ENCODE results near the gene SDCCAG8.
A peak's percentile ranks its signal among the peaks of the same experiment; 100 is the strongest.

The SDCCAG8 gene

DNA sequence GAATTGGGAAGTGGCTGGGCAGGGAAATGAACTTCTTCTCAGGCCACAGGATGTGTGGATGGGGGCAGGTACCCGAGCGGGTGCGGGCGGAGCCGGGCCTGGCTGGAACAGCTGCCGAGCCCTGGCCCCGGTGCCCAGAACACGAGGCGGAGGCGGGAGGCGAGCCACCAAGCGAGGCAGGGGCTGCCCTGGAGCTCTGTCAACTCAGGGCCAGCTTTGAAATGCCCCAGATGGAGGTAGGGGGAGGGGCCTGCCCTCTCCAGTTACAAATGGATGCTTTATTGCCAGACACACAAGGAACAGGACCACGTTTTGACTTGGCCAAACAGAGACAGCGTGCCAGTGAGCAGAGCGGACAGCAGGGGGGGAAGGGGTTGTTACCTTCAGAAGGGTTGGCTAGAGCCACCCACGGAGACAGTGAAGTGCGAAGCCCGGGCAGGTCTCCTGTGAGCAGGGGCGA is 240.4 kb downstream of the SDCCAG8 start:
- H3K4me3 ChIP-seq (ENCODE audit: low read length) = peak overlapping the region; percentile 15
- H3K9ac ChIP-seq (ENCODE audit: low read depth, low read length) = peak overlapping the region; percentile 68
- no peaks in the 10 kb centered on the region for H3K9me3 ChIP-seq (replicated peaks; ENCODE audit: low read length)
- H3K4me1 ChIP-seq (ENCODE audit: control insufficient read depth, insufficient read depth, low read length) = peaks cover 29% of the 10 kb centered on the region
- peak overlapping the region; percentile 50 for H3K4me2 ChIP-seq (ENCODE audit: low read length)
- no peaks in the 10 kb centered on the region for H3K27me3 ChIP-seq (ENCODE audit: control insufficient read depth, insufficient read depth, low read length)
- H3K36me3 ChIP-seq (ENCODE audit: insufficient read depth, low read length) = peaks cover 3% of the 10 kb centered on the region

DNA sequence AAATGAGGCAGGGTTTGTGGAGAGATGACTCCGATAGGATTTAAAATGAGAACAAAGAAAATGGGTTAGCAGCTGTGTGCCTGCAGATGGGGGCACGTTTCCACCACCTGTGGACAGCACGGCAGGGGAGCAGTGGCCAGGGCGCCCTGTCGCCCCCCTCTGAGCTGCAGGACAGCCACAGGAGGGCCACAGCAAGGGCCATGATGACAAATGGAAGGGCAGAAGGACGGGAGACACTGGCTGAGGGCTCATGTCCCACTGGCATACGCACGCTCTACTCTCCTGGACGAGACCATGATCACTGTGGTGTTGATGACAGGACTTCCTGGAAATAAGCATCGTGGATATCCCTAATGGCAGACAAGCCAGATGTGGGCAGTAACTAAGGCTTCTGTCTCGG is 241.0 kb downstream of the SDCCAG8 start:
- Histone ChIP-seq H3K4me3 (ENCODE audit: low read length) (no peak overlapping the region), H3K4me1 (ENCODE audit: control insufficient read depth, insufficient read depth, low read length) (peaks cover 30% of the 10 kb centered on the region), H3K27me3 (ENCODE audit: control insufficient read depth, insufficient read depth, low read length) (no peaks in the 10 kb centered on the region), H3K36me3 (ENCODE audit: insufficient read depth, low read length) (peaks cover 3% of the 10 kb centered on the region), H3K9ac (ENCODE audit: low read depth, low read length) (no peak overlapping the region), H3K4me2 (ENCODE audit: low read length) (no peak overlapping the region), H3K9me3 (replicated peaks; ENCODE audit: low read length) (no peaks in the 10 kb centered on the region)

DNA sequence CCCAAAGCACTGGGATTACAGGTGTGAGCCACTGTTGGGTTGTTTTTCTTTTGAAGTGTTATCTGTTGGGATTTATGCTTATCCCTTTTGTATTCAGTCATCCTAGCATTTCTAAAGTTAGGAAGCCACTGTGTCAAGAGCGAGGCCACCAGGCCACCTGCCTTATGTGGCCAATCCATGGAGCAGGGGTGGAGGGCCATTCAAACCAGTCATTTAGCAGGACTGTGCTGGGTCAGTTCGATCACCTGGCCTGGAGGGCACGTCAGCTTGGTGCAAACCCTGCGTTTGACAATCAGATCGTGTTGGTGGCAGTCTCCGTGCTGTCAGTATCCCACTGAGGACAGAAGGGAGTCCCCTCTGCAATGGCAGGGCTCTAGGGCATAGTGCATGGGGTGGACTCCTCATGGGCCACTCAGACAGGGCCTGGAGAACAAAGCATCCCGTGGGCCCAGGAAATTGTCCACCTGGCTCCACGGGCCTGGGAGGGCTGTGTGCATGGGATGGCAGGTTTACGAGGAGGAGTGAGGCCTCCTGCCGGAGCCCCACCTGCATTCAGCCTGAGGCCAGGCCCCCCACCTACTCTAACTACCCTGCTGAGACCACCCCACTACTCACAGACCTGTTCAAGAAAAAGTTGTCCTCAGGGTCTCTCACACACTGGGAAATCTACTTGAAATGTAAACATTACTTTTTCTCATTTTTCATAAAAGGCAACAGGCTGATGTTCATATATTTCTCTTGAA is 242.3 kb downstream of the SDCCAG8 start:
- Histone ChIP-seq H3K4me1 (ENCODE audit: control insufficient read depth, insufficient read depth, low read length) (peaks cover 31% of the 10 kb centered on the region), H3K36me3 (ENCODE audit: insufficient read depth, low read length) (peaks cover 3% of the 10 kb centered on the region), H3K9me3 (replicated peaks; ENCODE audit: low read length) (no peaks in the 10 kb centered on the region), H3K9ac (ENCODE audit: low read depth, low read length) (no peak overlapping the region), H3K27me3 (ENCODE audit: control insufficient read depth, insufficient read depth, low read length) (no peaks in the 10 kb centered on the region), H3K4me3 (ENCODE audit: low read length) (no peak overlapping the region), H3K4me2 (ENCODE audit: low read length) (no peak overlapping the region)

DNA sequence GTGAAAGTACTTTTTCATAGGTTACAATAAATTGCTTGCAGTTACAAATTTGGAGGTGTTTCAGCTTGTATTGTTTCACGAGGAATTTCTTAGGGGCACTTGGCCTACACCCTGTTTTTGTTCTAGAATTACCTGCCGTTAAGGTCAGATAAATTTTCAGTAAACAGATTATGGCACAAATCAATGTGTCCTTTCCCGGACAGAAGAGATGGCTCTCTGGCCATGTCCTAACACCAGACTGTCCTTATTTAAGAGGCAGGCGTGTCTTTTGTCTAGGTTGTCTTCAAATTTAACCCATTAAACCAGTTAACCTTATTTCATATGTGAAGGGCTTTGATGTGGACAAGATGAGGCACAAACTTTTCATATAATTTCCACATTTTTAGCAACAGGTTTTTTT is 243.4 kb downstream of the SDCCAG8 start:
- H3K9ac ChIP-seq (ENCODE audit: low read depth, low read length) = no peak overlapping the region
- H3K4me2 ChIP-seq (ENCODE audit: low read length) = no peak overlapping the region
- H3K4me3 ChIP-seq (ENCODE audit: low read length) = no peak overlapping the region
- H3K36me3 ChIP-seq (ENCODE audit: insufficient read depth, low read length) = peaks cover 3% of the 10 kb centered on the region
- no peaks in the 10 kb centered on the region for H3K9me3 ChIP-seq (replicated peaks; ENCODE audit: low read length)
- H3K27me3 ChIP-seq (ENCODE audit: control insufficient read depth, insufficient read depth, low read length) = no peaks in the 10 kb centered on the region
- peaks cover 31% of the 10 kb centered on the region for H3K4me1 ChIP-seq (ENCODE audit: control insufficient read depth, insufficient read depth, low read length)

DNA sequence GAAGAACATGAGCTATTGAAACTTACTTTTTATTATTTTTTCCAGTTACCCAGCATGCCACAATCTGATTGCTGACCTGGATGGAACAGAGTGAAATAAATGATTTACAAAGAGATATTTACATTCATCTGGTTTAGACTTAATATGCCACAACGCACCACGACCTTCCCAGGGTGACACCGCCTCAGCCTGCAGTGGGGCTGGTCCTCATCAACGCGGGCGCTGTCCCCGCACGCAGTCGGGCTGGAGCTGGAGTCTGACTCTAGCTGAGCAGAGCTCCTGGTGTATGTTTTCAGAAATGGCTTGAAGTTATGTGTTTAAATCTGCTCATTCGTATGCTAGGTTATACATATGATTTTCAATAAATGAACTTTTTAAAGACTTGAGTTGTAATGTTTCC is 243.9 kb downstream of the SDCCAG8 start:
- Histone ChIP-seq H3K36me3 (ENCODE audit: insufficient read depth, low read length) (peaks cover 3% of the 10 kb centered on the region), H3K4me1 (ENCODE audit: control insufficient read depth, insufficient read depth, low read length) (peaks cover 31% of the 10 kb centered on the region), H3K9ac (ENCODE audit: low read depth, low read length) (no peak overlapping the region), H3K27me3 (ENCODE audit: control insufficient read depth, insufficient read depth, low read length) (no peaks in the 10 kb centered on the region), H3K4me3 (ENCODE audit: low read length) (no peak overlapping the region), H3K9me3 (replicated peaks; ENCODE audit: low read length) (no peaks in the 10 kb centered on the region), H3K4me2 (ENCODE audit: low read length) (no peak overlapping the region)

DNA sequence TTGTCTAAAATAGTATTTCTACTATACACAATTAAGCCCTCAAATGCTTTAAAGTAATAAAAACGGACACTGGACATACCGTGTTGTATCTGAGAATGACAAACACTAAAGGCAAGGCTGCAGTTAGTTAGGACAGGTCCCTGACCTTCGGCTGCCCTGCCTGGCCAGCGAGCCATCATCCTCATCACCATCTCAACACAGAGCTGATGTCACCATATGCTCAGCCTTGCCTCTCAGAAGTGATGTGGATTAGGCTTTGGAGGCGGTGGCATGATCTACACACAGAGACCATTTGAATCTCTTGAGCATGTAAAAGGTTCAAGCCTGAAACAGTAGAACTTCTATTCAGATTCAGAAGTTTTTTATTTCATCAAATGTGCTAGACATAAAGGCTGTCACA is 244.7 kb downstream of the SDCCAG8 start:
- peaks cover 10% of the 10 kb centered on the region for H3K36me3 ChIP-seq (ENCODE audit: insufficient read depth, low read length)
- peaks cover 28% of the 10 kb centered on the region for H3K4me1 ChIP-seq (ENCODE audit: control insufficient read depth, insufficient read depth, low read length)
- H3K9me3 ChIP-seq (replicated peaks; ENCODE audit: low read length) = no peaks in the 10 kb centered on the region
- no peak overlapping the region for H3K4me3 ChIP-seq (ENCODE audit: low read length)
- no peak overlapping the region for H3K4me2 ChIP-seq (ENCODE audit: low read length)
- H3K27me3 ChIP-seq (ENCODE audit: control insufficient read depth, insufficient read depth, low read length) = no peaks in the 10 kb centered on the region
- H3K9ac ChIP-seq (ENCODE audit: low read depth, low read length) = no peak overlapping the region

DNA sequence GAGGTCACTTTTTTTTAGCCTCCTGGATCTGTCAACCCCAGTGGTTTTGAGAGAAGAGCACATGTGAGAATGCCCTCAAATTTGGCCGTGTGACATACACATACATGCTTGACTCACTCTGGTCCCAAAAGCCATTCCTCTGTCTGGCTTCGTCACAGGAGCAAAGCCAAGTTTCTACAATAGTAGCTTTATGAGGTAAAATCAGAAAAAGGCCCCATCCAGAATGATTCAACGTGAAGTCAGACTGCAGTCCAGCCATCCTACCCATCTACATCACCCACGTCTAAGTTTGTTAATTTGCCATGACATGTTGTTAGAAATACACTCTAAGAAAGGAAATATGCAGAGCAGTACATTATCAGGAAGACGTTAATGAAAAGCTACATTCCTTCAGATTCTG is 245.2 kb downstream of the SDCCAG8 start:
- Histone ChIP-seq H3K9ac (ENCODE audit: low read depth, low read length) (peak overlapping the region; percentile 33), H3K9me3 (replicated peaks; ENCODE audit: low read length) (no peaks in the 10 kb centered on the region), H3K36me3 (ENCODE audit: insufficient read depth, low read length) (peaks cover 10% of the 10 kb centered on the region), H3K4me3 (ENCODE audit: low read length) (no peak overlapping the region), H3K27me3 (ENCODE audit: control insufficient read depth, insufficient read depth, low read length) (no peaks in the 10 kb centered on the region), H3K4me1 (ENCODE audit: control insufficient read depth, insufficient read depth, low read length) (peaks cover 23% of the 10 kb centered on the region), H3K4me2 (ENCODE audit: low read length) (peak overlapping the region; percentile 11)

DNA sequence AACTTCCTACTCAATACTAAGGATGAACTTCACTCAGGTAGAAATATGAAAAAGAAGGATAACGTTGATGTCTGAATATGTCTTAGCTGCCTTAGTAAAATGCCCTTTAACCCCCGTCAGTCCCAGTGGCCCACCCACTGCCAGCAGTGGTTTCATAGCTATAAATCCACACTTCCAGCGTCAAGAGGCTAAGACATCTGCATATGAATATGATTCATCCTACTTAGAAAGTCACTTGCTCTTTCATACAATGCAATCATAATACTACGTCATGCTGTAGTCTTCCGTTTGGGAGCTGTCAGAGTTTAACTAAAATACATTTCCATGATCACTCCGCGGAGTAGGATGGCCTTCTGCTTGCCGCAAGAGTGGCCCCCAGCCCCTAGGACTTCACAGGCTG is 247.3 kb downstream of the SDCCAG8 start:
- no peak overlapping the region for H3K4me3 ChIP-seq (ENCODE audit: low read length)
- H3K4me2 ChIP-seq (ENCODE audit: low read length) = no peak overlapping the region
- no peaks in the 10 kb centered on the region for H3K9me3 ChIP-seq (replicated peaks; ENCODE audit: low read length)
- H3K4me1 ChIP-seq (ENCODE audit: control insufficient read depth, insufficient read depth, low read length) = peaks cover 15% of the 10 kb centered on the region
- no peak overlapping the region for H3K9ac ChIP-seq (ENCODE audit: low read depth, low read length)
- peaks cover 10% of the 10 kb centered on the region for H3K36me3 ChIP-seq (ENCODE audit: insufficient read depth, low read length)
- H3K27me3 ChIP-seq (ENCODE audit: control insufficient read depth, insufficient read depth, low read length) = no peaks in the 10 kb centered on the region

DNA sequence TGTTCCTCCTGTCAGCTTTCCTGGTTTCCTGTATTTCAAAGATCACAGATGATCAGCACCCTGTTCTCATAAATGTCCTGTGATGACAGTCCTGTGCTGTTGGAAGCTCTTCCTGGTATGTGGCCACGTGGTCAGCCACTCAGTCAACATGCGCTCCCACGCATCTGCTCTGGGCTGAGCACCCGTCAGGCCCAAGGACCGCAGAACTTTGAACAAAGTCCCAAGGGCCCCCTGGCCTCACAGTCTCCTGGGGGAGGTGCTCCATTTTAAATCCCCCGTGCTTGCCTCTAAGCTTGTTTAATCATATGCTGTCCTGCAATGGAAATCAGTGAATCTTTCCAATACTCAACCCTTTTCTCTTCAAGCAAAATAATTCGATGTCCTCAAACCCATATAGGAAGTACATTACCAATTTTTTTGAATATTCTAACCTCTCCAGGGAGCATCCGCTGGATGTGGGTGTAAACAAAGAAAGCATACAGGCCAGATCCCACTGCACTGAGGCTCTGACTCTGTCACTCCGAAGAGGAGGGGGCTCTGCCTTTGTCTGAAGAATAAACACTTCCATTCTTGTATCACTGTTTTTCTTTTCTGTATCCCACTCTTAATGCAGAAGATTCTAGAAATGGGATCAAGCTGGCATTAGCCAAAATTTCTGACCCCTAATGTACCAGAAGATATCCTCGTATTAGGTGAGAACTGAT is 250.3 kb downstream of the SDCCAG8 start:
- no peaks in the 10 kb centered on the region for H3K9me3 ChIP-seq (replicated peaks; ENCODE audit: low read length)
- no peaks in the 10 kb centered on the region for H3K27me3 ChIP-seq (ENCODE audit: control insufficient read depth, insufficient read depth, low read length)
- H3K4me2 ChIP-seq (ENCODE audit: low read length) = no peak overlapping the region
- peaks cover 18% of the 10 kb centered on the region for H3K36me3 ChIP-seq (ENCODE audit: insufficient read depth, low read length)
- peaks cover 7% of the 10 kb centered on the region for H3K4me1 ChIP-seq (ENCODE audit: control insufficient read depth, insufficient read depth, low read length)
- H3K9ac ChIP-seq (ENCODE audit: low read depth, low read length) = no peak overlapping the region
- no peak overlapping the region for H3K4me3 ChIP-seq (ENCODE audit: low read length)

DNA sequence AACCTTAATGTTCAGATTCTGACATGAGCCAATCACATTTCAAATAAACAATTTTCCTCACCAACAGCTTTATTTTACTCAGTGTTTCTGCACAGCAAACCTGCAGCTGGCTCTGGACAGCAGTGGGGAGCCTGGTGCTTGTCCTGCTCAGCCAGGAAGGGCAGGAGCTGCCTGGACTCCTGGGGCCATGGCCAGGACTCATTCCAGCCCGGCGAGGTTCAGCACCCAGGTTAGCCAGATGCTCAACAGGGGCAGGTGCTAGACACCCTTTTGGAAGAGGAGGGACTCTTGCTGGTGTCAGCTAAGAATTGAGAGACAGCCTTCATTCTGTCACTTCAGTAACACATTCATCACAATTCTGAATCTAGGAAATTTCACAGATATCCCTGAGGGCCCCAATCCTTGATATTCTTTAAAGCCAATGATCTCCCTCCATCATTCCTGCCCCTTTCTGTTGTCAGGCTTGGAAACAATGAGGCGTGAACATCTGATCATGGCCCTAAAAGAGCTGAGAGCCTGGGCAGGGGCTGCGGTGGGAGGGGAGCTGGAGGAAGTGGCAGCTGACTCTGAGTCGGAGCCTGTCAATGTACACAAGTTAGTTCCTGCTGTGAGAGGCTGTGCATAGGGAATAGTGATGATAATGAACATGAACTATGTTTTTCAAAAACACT is 251.3 kb downstream of the SDCCAG8 start:
- H3K36me3 ChIP-seq (ENCODE audit: insufficient read depth, low read length) = peaks cover 26% of the 10 kb centered on the region
- H3K9ac ChIP-seq (ENCODE audit: low read depth, low read length) = no peak overlapping the region
- H3K27me3 ChIP-seq (ENCODE audit: control insufficient read depth, insufficient read depth, low read length) = no peaks in the 10 kb centered on the region
- no peaks in the 10 kb centered on the region for H3K4me1 ChIP-seq (ENCODE audit: control insufficient read depth, insufficient read depth, low read length)
- no peak overlapping the region for H3K4me3 ChIP-seq (ENCODE audit: low read length)
- no peak overlapping the region for H3K4me2 ChIP-seq (ENCODE audit: low read length)
- no peaks in the 10 kb centered on the region for H3K9me3 ChIP-seq (replicated peaks; ENCODE audit: low read length)

DNA sequence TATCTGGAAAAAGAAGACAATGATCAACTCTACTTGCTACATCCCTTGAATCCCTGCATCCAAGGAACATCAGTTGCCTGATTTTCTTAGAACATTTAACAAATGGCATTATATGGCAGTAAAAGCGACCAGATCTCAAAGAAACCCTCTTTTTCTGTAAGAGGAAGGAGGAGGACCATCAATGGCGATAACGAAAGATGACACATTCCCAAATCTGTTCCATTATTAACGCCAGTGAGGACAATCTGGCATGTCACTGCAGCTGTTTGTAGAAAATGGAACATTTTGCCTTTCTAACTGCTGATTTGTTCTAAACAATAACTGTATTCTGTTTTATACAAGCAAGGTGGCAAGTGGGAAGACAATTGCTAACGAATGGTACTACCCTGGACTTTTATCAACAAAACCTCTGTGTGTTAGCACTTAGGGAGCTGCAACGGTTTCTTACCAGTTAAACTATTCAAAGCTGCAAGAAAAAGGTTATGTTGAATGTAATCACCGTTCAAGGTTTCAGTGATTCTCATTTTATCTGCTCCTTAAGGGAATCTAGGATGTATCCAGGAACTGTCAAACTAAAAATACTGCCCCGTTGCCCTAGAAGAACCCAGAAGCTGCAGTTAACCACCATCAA is 251.9 kb downstream of the SDCCAG8 start:
- H3K4me3 ChIP-seq (ENCODE audit: low read length) = no peak overlapping the region
- no peaks in the 10 kb centered on the region for H3K9me3 ChIP-seq (replicated peaks; ENCODE audit: low read length)
- H3K9ac ChIP-seq (ENCODE audit: low read depth, low read length) = no peak overlapping the region
- no peaks in the 10 kb centered on the region for H3K27me3 ChIP-seq (ENCODE audit: control insufficient read depth, insufficient read depth, low read length)
- no peak overlapping the region for H3K4me2 ChIP-seq (ENCODE audit: low read length)
- H3K36me3 ChIP-seq (ENCODE audit: insufficient read depth, low read length) = peaks cover 26% of the 10 kb centered on the region
- no peaks in the 10 kb centered on the region for H3K4me1 ChIP-seq (ENCODE audit: control insufficient read depth, insufficient read depth, low read length)

Data from skeletal muscle satellite cell (primary cell).